ENCODE measurements around the gene KLHL18. TPM values are rescaled to one million over a fixed set of nuclear protein-coding genes. Genes with fewer than 3 reads are reported as not detected.
"Not testable (repeated sequence)": the region's sequence is repeated elsewhere in the genome, so short reads cannot be mapped to it uniquely, and the experiment has no call there.

The KLHL18 gene
- total and polyA plus RNA-seq, 2 experiments from 2014 or later = 14.8 to 20.0 TPM

DNA sequence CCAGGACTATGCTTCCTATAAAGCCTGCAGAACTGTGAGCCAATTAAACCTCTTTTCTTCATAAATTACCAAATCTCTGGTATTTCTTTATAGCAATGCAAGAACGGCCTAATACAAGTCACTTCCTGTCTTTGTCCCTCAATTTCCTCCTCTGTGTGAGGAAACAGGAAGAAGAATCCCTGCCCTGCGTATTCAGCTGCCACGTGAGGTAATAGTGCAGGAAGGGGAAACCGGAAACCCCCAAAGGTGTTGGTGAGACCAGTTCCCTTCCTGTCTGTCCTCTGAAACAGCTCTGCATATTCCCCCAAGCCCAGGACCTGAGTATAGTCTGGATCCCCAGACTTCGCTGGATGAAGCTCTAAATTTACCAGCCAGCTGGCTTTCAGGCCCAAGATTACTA, 80.0 kb downstream of the KLHL18 start:
- no peak for DNase-seq (ENCODE audit: low read depth in 1 of 2, low spot score in 1 of 2)
- Histone ChIP-seq H3K36me3 (no peaks in the 10 kb centered on the region), H3K27me3 (no peaks in the 10 kb centered on the region), H3K4me1 (ENCODE audit: low read depth) (no peaks in the 10 kb centered on the region), H3K27ac (no peak overlapping the region), H3K9me3 (ENCODE audit: low read depth) (no peaks in the 10 kb centered on the region), H3K4me3 (no peak overlapping the region)
- TF ChIP-seq, protein P1, sequence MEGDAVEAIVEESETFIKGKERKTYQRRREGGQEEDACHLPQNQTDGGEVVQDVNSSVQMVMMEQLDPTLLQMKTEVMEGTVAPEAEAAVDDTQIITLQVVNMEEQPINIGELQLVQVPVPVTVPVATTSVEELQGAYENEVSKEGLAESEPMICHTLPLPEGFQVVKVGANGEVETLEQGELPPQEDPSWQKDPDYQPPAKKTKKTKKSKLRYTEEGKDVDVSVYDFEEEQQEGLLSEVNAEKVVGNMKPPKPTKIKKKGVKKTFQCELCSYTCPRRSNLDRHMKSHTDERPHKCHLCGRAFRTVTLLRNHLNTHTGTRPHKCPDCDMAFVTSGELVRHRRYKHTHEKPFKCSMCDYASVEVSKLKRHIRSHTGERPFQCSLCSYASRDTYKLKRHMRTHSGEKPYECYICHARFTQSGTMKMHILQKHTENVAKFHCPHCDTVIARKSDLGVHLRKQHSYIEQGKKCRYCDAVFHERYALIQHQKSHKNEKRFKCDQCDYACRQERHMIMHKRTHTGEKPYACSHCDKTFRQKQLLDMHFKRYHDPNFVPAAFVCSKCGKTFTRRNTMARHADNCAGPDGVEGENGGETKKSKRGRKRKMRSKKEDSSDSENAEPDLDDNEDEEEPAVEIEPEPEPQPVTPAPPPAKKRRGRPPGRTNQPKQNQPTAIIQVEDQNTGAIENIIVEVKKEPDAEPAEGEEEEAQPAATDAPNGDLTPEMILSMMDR (IDR thresholded peaks at IDR 0.05; ENCODE audit: low read depth, low read length) = no peak

DNA sequence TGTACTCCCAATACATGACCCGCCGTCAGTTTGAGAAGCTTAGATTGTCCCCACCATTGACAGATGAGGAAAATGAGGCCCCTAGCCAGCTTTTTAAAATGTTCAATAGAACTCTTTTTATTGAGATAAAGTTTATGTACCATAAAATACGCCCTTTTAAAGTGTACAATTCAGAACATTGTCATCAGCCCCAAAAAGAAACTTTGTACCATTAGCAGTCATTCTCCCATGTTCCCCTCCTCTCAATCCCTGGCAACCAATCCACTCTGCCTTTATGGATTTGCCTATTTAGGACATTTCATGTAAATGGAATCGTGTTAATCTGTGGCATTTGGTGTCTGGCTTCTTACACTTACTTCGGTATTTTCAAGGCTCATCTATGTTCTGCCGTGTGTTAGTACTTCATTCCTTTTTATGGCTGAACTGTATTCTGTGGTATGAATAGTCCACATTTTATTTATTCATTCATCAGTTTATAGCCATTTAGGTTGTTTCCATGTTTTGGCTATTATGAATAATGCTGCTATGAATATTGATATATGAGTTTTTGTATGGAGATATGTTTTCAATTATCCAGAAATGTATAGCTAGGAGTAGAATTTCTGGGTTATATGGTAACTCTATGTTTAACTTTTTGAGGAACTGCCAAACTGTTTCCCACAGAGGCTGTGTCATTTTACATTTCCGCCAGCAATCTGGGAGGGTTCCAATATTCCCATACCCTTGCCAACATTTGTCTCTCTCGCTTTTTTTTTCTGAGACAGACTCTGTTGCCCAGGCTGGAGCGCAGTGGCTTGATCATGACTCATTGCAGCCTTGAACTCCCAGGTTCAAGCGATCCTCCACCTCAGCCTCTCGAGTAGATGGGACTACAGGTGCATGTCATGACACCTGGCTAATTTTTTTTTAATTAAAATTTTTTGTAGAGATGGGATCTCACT, 82.7 kb downstream of the KLHL18 start:
- no peaks in the 10 kb centered on the region for H3K9me3 ChIP-seq (ENCODE audit: low read depth)
- no peak overlapping the region for H3K27ac ChIP-seq
- no peaks in the 10 kb centered on the region for H3K36me3 ChIP-seq
- H3K4me3 ChIP-seq = no peak overlapping the region
- no peaks in the 10 kb centered on the region for H3K4me1 ChIP-seq (ENCODE audit: low read depth)
- no peaks in the 10 kb centered on the region for H3K27me3 ChIP-seq
- TF ChIP-seq, protein P1 (IDR thresholded peaks at IDR 0.05; ENCODE audit: low read depth, low read length) = no peak
- peak in 1 of 2 donors; percentile 83 for DNase-seq (ENCODE audit: low read depth in 1 of 2, low spot score in 1 of 2)

DNA sequence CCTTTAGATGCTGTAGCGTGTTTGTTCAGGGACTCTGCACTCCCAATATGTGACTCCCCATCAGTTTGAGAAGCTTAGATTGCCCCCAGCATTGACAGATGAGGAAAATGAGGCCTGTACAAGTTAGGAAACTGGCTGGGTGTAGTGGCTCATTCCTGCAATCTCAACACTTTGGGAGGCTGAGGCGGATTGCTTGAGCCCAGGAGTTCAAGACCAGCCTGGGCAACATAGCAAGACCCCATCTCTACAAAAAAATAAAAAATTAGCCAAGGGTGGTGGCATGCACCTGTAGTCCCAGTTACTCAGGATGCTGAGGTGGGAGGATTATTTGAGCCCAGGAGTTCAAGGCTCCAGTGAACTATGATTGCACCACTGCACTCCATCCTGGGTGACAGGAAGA, 84.1 kb downstream of the KLHL18 start:
- Histone ChIP-seq H3K9me3 (ENCODE audit: low read depth) (no peaks in the 10 kb centered on the region), H3K36me3 (no peaks in the 10 kb centered on the region), H3K4me3 (no peak overlapping the region), H3K4me1 (ENCODE audit: low read depth) (no peaks in the 10 kb centered on the region), H3K27ac (no peak overlapping the region), H3K27me3 (no peaks in the 10 kb centered on the region)
- TF ChIP-seq, protein P1 (IDR thresholded peaks at IDR 0.05; ENCODE audit: low read depth, low read length) = no peak
- DNase-seq (ENCODE audit: low read depth in 1 of 2, low spot score in 1 of 2) = no peak

DNA sequence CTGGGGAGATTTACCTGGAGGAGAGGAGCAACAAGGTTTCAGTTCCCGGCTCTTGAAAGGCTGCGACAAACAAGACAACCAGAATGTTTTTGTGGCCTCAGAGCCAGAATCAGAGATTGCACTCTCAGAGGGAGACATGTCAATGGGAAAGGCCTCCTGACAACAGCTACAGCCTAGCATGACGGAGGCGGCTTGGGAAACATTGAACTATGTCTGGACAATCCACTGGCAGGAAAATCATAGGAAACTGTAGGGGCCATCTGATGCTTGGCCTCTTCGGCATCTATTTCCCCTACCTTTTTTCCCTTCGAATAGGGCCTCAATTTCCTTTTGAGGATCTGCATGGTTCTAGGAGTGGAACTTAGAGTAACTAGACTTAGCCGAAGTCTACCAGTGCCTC, 84.9 kb downstream of the KLHL18 start:
- no peak for DNase-seq (ENCODE audit: low read depth in 1 of 2, low spot score in 1 of 2)
- Histone ChIP-seq H3K27me3 (no peaks in the 10 kb centered on the region), H3K36me3 (no peaks in the 10 kb centered on the region), H3K9me3 (ENCODE audit: low read depth) (no peaks in the 10 kb centered on the region), H3K4me3 (no peak overlapping the region), H3K4me1 (ENCODE audit: low read depth) (no peaks in the 10 kb centered on the region), H3K27ac (no peak overlapping the region)
- TF ChIP-seq, protein P1 (IDR thresholded peaks at IDR 0.05; ENCODE audit: low read depth, low read length) = no peak

DNA sequence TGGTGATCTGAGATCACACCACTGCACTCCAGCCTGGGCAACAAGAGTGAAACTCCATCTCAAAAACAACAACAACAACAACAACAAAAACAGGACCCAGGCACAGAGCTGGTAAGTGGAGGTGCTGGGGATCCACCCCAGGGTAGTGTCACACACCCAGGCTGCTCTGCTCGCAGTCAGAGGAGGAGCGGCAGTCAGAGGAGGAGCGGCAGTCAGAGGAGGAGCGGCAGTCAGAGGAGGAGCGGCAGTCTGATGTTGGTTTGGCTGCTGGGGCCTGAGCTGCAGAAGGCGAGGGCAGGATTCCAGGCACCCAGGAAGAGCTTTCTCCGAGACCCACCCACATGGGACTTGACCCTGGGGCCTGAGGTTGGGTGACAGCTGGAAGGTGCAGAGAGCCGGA, 87.3 kb downstream of the KLHL18 start:
- H3K27me3 ChIP-seq = not testable (repeated sequence)

More for the DNA sequence above, 87.3 kb downstream of the KLHL18 start:
- not testable (repeated sequence) for DNase-seq (ENCODE audit: low read depth in 1 of 2, low spot score in 1 of 2); H3K4me3 ChIP-seq; H3K27ac ChIP-seq; H3K9me3 ChIP-seq (ENCODE audit: low read depth); H3K36me3 ChIP-seq; H3K4me1 ChIP-seq (ENCODE audit: low read depth)

All from cardiac muscle cell (in vitro differentiated cells and primary cell).